Measurements from ENCODE around the gene SPDL1.

The SPDL1 gene, protein sequence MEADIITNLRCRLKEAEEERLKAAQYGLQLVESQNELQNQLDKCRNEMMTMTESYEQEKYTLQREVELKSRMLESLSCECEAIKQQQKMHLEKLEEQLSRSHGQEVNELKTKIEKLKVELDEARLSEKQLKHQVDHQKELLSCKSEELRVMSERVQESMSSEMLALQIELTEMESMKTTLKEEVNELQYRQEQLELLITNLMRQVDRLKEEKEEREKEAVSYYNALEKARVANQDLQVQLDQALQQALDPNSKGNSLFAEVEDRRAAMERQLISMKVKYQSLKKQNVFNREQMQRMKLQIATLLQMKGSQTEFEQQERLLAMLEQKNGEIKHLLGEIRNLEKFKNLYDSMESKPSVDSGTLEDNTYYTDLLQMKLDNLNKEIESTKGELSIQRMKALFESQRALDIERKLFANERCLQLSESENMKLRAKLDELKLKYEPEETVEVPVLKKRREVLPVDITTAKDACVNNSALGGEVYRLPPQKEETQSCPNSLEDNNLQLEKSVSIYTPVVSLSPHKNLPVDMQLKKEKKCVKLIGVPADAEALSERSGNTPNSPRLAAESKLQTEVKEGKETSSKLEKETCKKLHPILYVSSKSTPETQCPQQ

DNA sequence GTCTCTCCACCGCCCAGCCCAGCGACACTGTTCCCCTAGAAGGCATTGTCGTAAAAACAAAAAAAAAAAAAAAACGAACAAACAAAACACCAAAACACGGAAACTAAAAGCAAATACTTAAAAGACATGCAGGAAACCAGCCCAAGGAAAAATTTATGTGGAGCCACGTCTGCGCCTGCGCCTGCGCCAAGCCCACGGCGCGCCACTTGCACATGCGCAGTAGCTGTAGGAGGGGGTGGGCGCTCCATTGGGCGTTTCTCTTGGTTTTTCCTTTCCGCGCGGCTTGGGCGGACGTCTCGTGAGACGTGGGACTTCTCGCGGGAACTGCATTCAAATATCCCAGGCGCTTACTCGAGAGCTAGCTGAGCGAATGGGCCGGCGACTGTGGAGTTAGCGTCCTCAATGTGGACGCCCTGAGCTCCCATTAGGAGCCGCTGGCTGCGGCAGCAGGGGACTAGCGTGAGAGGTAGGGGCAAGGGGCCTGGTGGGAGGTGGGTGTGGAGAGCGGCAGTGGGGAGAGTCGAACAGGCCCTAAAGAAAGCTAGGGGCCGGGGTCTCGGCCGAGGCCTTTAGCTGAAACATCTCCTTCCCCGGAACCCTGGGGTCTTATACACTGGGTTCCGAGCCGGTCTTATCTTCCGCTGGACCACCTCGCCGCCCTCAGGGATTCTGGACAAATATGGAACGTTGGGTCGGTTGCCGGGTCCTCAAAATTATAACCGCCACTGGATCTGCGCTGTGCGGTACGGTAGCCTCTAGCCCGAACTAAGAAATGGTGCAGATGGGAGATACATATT lies at the start of gene SPDL1:
SPDL1 (plus strand) TSS at position 350 of the 797 bp plus-strand sequence. CDS start 4,644 bp downstream, outside the sequence.
- DNase-seq (ENCODE audit: low read depth): peak; percentile 87

DNA sequence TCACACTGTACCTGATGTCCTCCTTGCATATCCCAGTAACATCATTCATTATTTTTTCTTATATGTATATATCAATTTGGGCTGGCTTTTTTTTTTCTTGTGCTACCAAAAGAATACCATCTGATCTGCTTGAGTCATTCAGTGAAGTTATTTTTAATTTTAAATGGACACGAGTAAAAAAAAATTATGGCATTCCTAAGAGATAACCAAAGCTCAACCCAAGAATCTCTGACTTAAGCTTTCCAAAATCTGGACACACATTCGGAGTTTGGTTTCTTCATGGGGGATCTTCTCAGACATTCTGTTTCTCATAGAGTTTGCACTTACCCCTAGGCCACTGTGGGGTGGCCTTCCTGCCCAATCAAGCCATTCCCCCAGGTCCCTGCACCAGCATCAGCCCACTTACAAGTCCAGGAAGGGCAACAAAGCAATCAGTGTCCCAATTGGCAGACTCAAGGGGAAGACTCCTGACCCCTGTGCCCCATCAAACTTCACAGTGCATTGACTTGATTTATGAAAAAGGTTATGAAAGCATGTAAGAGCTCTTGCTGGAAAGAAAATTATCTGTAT lies 49.2 kb upstream of the SPDL1 start:
- DNase-seq (ENCODE audit: low read depth): no peak

DNA sequence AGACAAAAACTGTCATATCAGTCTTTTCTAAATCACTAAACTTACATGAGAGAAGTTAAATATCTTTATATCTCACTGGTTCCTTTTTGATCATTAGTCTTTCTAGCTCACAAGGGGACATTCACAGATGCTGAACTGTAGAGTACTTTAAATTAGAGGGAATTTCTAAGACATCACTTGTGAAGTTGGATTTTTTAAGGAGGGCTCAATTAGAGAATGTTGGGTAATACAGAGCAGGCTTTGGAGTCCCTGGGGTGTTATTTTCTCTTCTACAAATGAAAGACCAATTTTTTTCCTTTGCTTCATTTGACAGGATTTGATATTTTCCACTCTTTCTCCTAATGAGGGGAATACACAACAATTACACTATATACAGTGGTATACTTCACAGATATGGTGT lies 48.6 kb upstream of the SPDL1 start:
- DNase-seq (ENCODE audit: low read depth): no peak

DNA sequence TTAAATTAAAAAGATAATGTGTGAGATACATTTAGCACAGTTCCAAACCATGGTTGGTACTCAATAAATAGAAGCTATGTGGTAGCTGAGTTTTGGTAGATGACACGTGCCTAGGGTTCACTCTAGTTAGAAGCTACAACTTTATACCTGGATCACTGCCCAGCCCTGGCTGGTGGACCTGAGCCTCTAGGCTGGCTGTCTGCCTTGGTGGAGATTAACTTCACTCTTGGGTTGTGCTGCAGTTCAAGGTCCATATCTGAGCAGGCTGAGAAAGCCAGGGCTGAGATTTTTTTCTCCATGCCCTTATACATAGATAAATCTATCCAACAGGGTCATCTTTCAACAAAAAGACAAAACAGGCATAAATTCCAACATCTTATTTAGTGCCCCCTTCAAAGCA lies 44.6 kb upstream of the SPDL1 start:
- no peak for DNase-seq (ENCODE audit: low read depth)

DNA sequence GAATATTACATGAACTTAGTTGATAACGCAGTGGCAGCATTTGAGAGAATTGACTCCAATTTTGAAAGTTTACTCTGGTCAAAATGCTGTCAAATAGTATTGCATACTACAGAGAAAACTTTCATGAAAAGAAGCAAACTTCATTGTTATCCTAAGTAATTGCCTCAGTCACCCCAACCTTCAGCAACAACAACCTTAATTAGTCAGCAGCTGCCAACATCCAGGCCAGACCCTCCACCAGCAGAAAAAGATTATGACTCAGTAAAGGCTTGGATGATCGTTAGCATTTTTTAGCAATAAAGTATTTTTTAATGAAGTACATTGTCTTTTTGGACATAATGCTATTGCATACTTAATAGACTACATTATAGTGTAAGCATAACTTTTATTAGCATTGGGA lies 40.8 kb upstream of the SPDL1 start:
- DNase-seq (ENCODE audit: low read depth): no peak

DNA sequence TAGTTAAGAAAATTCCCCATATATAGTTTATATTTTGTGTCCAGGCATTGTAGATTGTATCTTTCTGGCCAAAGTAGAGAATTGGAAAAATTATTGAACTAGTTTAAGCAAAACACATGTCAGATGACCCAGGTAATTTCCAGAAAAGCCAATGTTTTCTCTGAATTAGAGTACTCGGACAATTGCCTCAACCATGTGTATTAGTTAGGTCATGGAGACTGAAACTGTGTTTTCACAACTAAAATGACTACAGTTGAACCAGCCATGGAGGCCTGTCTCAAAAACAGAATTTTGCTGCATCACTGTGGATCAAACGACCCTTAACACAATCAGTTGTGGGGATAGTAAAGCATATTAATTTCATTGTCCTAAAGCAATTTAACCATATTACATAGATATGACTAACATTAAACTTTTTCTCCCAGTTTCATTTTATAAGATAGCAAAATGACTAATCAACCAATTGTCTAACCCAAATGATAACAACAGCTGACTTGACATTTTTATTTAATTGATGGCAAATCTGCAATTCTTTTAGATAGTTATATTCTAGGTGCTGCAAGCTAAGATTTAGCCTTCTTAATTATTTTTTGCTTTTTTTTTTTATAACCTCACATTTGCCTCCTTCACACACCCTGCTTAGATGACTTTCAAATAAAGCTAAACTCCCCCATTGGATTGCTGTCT lies 39.2 kb upstream of the SPDL1 start:
- no peak for DNase-seq (ENCODE audit: low read depth)

DNA sequence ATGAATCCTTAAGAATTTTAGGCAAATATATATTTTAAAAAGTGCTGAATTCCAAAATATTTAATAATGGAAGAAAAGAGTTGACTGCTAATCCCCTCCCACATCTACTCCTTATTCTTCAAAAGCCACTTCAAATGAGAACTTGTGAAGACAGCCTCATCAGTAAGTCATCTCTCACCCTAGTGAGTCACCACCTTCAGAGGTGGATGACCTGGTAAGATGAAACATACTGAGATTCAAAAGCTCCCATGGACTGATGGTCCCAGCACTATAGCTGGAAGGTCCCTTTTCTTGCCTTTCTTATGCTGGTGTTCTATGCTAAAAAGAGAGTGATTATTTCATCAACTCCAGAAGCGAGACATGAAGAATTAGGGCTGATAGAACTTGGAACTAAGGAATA lies 37.8 kb upstream of the SPDL1 start:
- DNase-seq (ENCODE audit: low read depth): no peak

DNA sequence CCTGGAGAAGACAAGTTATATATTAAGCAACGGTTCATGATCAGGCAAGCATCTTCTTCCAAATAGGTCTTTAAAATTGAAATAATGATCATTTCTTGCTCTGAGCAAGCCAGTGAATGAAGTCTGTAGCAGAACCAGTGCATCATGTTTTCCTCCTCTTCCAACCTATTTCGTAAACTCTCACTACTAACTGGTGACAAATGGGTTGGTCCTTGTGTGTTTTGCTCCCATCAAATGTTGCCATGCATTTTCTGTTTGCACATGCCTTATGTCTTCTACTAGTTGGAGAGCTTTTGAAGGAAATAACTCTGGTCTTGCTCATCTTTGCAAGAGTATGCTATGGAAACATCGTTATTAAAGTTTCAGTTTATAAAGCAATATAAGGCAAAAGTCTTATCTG lies 37.2 kb upstream of the SPDL1 start:
- no peak for DNase-seq (ENCODE audit: low read depth)

DNA sequence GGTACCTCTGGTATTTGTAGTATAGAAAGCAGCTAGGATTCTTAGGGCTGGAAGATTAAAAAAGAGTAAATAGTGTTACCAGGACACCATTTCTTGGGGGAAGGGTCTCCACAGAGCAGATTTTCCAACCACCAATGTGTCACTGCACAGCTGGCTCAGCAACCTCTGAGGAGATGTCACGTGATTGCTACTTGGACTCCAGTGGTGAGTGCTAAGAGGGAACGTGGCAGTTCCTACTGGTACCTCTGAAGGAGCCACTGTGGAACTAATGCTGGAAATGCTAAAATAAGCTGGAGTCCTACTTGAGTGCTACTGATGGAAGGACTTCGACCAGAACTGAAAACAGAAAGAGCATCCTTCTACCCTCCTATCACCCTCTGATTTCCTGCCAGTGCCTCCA lies 36.1 kb upstream of the SPDL1 start:
- DNase-seq (ENCODE audit: low read depth): no peak

DNA sequence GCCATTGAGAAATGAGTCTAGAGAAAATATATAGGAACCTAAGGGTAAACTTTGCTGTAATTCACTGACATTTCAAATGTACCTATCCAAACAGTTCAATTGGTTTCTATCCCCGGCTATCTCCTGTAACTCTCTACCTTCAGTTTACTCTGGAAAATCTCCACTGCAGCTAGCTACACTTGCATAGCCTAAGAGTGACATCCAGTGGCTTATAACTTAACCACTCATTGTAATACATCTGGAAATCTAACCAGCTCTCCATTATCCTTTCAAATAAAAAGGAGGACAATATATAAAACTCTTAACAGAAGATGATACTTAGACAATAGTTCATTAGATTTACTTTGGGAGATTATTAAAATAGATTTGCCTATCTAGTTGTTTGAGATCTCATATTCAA lies 35.3 kb upstream of the SPDL1 start:
- DNase-seq (ENCODE audit: low read depth): no peak

DNA sequence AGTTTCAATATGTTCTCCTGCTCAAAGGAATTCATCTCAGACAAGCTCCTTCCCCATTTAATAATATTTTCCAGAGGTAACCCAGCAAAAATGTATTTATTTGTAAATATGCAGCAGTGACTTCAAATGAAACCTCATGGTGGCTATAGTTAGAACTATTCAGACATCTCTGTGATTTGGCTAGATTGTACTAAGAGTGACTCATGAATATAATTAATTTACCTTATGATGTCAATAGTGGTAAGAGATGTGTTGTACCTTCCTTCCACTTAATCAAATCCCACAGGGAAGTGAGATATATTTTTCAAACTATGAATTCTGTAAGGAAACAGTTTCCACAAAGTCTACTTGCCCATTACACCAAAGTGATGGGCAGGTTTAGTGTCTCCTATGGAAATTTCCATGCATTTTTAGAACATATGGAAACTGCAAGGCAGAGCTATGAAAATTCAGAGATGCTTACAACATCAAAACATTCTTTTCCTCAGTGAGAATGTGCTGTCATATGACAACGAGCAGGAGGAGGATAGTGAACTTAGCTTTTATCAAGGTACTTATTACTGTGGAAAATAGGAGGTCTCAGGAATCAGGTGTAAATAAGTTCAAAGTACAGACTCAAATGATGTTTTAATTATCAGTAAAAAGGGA lies 34.0 kb upstream of the SPDL1 start:
- no peak for DNase-seq (ENCODE audit: low read depth)

DNA sequence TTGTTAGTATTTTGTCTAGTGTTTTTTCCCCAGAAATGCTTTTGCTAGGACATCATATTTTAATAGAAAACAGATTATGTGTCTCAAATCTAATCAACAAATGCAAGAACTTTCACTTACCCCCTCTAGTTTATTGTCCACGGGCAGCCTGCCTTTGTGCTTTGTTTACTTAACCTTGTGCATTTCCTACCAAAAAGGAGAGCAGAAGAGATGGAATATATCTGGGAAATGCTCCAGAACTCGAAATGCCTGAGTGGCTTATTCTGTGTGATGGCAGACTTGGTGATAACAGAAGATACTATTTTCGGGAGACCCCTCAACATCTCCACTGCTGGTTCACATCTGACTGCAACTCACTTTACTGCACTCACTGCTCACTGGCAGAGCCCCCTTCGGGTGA lies 33.3 kb upstream of the SPDL1 start:
- no peak for DNase-seq (ENCODE audit: low read depth)

DNA sequence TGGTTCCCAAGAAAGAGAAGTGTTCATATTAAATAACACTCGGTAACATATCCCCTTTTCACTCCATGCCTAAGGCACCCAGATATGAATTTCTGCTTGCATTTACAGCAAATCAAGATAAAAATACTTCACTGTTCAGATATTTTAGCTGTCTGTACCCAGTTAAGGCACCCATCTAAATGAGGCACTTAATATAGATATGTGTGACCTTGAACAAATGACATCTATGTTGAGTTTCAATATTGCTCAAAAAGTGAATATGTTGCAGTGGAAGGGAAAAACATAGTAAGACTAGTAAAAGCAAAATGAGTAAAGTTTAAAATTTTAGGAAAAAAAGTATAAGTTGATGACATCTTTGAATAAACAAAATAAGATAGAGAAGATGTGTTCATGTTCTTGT lies 32.4 kb upstream of the SPDL1 start:
- no peak for DNase-seq (ENCODE audit: low read depth)

DNA sequence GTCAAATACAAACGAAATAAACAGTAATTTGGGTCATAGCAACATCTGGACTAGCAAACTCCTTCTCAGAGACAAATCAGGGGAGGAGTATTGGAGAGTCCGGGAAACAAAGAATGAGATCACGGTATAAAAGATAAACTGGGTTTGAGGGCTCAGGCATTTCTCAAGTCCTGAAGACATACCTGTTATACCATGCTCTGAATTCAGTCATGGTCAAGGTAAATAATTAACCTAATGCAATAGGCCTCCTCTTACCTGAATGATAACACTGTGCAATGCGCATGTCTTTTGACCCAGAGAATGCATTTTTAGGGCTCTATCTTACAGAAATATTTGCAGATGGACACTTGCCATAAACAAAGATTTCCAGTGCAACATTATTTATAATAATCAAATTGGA lies 31.9 kb upstream of the SPDL1 start:
- no peak for DNase-seq (ENCODE audit: low read depth)

DNA sequence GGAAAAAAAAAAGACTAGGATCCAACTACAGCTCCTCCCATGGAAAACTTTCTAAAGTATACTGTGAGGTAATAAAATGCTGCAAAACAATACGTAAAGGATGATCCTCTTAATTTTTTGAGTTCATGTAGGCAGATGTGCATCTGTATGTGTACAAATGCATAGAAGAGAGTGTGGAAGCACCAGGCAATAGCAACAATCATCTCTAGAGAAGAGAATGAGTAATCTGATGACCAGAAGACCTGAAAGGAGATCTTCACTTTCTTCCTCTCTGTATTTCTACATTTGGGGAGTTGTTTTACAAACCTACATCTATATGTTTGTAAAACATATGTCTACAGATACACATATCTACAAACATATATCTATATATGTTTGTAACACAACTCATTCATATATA lies 29.3 kb upstream of the SPDL1 start:
- no peak for DNase-seq (ENCODE audit: low read depth)

DNA sequence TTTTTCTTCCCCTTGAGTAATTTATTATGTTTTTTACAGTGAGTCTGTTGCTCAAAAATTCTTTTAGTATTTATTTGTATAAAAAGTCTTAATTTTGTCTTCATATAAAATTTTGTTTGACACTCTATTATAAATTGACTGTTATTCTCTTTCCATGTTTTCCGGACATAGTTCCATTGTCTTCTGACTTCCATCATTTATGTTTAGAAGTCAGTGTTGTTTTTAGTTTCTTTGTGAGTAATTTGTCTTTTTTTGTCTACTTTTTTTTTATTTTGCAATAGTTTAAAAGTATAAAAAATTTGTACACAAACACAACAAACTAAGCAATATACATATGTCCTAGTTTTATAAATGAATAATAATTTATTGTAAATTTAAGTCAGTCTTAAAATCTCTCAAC lies 25.7 kb upstream of the SPDL1 start:
- no peak for DNase-seq (ENCODE audit: low read depth)

DNA sequence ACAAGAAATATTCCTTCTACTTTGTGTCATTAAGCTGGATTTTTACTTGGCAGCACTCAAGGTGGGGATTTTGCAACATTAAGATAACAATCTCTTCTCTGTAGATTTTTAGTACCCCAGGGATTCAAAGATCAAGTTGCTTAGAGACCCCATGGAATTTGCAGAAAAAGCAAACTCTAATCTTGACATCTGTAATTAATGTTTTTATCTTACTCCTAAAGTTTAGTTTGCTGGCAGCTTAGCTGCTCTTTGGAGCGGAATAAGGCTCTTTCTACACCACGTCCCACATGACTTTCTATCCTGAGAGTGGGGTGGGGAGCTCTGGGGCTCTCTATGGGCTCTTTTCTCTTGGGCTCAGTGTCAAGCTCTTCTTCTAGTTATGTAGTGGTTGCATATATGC lies 21.7 kb upstream of the SPDL1 start:
- DNase-seq (ENCODE audit: low read depth): no peak

DNA sequence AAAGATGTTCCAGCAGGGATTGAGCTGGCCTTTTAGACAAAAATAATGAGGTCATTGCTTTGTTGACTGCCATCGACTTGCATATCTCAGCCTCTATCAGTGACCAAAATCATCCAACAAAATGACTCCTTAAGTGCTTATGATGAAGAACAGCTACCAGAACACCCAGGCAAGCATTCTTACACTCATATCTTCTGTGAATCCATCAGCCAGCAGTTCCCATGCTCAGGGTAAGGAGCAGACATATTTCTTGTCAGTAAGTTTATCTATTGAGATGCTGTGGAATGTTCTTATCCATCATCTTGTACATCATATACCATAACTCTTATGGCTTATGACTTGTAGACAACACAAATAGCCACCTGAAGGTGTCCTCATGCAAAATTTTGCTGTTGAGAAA lies 20.2 kb upstream of the SPDL1 start:
- DNase-seq (ENCODE audit: low read depth): no peak

DNA sequence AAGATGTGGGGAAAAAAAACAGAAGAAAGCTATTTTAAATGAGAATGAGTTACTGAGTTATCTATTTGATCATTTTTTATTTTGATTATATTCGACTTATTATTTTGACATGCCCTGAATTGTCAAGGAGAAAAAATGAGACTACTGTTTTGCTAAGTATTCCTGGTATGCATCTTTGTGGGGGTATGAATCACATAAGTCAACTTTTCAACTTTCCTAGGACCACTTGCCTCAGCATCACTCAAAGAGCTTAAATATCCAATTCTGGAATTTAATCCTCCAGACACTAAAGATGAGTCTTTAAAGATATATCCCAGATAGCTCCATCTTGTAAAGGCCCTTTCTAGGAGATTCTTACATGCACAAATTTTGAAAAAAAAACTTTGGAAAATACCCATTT lies 17.4 kb upstream of the SPDL1 start:
- no peak for DNase-seq (ENCODE audit: low read depth)

DNA sequence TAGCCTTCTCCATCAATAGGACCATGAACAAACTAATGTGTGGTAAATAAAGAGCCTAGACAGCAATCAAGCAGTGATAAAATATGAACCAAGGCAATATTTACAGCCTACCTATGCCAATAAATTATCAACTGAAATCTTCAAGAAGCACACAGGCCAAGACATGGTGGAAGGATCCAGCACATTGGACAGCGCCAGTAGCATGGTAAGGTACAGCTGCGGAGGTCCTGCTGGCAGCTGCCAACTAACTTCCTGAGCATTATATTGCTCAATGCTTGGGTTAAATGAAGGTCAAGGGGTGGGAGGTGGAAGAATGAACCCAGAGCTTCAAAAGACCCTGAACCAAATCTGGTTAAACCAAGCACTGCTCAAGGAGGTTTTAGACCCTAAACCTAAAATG lies 16.5 kb upstream of the SPDL1 start:
- no peak for DNase-seq (ENCODE audit: low read depth)

DNA sequence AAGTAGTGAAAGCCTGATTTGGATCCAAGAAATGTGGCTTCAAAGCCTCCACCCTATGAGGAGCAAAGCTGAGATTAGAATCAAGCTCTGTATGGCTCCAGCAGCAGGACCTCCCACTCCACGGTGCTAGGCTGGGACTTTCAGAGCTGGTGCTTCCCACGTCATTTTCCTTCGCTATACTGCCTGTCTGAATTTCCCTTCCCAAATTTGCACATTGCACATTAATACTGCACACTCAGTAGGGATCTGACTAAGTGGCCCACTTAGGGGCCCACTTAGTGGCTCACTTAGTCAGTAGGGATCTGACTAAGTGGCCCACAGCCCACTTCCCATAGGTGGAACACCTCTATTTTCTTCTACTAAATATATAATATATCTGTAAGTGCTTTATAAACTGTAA lies 14.1 kb upstream of the SPDL1 start:
- no peak for DNase-seq (ENCODE audit: low read depth)

DNA sequence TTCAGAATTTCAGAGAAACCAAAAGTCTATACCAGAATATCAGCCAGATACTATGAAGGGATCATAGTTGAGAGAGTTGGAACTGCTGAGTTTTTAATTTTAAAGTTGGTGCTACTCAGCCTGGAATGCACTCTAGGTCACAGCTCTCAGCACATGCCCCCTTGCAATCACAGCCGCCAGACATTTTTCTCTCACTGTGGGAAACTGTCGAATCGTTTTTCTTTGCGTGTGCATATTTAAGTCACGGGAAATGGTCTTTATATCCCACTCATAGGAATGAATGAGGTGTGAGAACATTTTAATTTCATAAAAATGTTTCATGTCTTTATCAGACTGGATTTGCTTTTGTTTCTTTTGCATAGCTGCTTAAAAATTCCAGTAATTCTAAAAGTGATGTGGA lies 12.2 kb upstream of the SPDL1 start:
- DNase-seq (ENCODE audit: low read depth): no peak
